Gastroesophageal sphincter (tissue), 4 donors: Measurements from ENCODE around the gene ELANE. TPM values are rescaled to one million over a fixed set of nuclear protein-coding genes. Genes with fewer than 3 reads are reported as not detected.

Experiments
- ATAC-seq: fragments of 150-250 bp; one replicate; pipeline ENCODE4 v1.9.1; 2016; ENCODE audit warnings: mild to moderate bottlenecking, moderate library complexity
- H3K27ac ChIP-seq, 4 donors: fragments of 200-600 bp; sonication (generic) in 3 of 4; 1 replicate in 3 of 4; 2 replicates in 1 of 4; pipeline ENCODE4 v1.5.1; 2016 to 2019
- H3K27me3 ChIP-seq: fragments of 200-600 bp; sonication (generic); one replicate; pipeline ENCODE4 v1.5.1; 2019
- H3K36me3 ChIP-seq, 2 donors: fragments of 200-600 bp; sonication (generic); one replicate each; pipeline ENCODE4 v1.5.1; 2019; ENCODE audit warnings: control low read depth in 1 of 2
- H3K4me1 ChIP-seq, 3 donors: fragments of 200-600 bp; sonication (generic); 1 replicate in 2 of 3; 2 replicates in 1 of 3; pipeline ENCODE4 v1.5.1; 2016 to 2019; ENCODE audit warnings: control low read depth in 2 of 3
- H3K4me3 ChIP-seq, 2 donors: fragments of 200-600 bp; sonication (generic); one replicate each; pipeline ENCODE4 v1.5.1; 2019; ENCODE audit warnings: mild to moderate bottlenecking in 1 of 2, moderate library complexity in 1 of 2
- H3K9me3 ChIP-seq, 3 donors: fragments of 200-600 bp; sonication (generic); one replicate each; pipeline ENCODE4 v1.5.1; 2017 to 2019; ENCODE audit warnings: control low read depth in 2 of 3
- CTCF ChIP-seq, 4 experiments: fragments of 200-600 bp in 2 of 4; fragments of 450-650 bp in 2 of 4; sonication (generic) in 1 of 4; IDR thresholded peaks; one replicate each; pipeline ENCODE4 v1.5.1; 2017 to 2019; ENCODE audit warnings: antibody characterized with exemption in 4 of 4, mild to moderate bottlenecking in 2 of 4, moderate library complexity in 2 of 4
- EP300 ChIP-seq: sonication (generic); formaldehyde crosslinking; IDR thresholded peaks from one replicate; pipeline ENCODE4 v1.6.1; 2017; ENCODE audit warnings: antibody characterized with exemption, mild to moderate bottlenecking
- POLR2A ChIP-seq, 2 donors: fragments of 450-650 bp; IDR thresholded peaks; one replicate each; pipeline ENCODE4 v1.6.1; 2017; ENCODE audit warnings: antibody characterized with exemption in 2 of 2, mild to moderate bottlenecking in 2 of 2, moderate library complexity in 1 of 2
- POLR2AphosphoS5 ChIP-seq: sonication (generic); formaldehyde crosslinking; IDR thresholded peaks from one replicate; pipeline ENCODE4 v1.6.1; 2017; ENCODE audit warnings: antibody characterized with exemption
- WGBS, 2 donors: methylation state at CpG; one replicate each; pipeline ENCODE4 v1.1.5; 2018; ENCODE audit warnings: low coverage in 1 of 2; 5-methylcytosine and 5-hydroxymethylcytosine counted together
- total RNA-seq, 4 donors: library from RNA; depleted of rRNA; stranded (reverse); fragments of >200 nt; gene quantifications; one replicate each; pipeline ENCODE4 v1.1.0, GENCODE V29; 2016

ELANE gene
- total RNA-seq, 4 donors from 2014 or later: 0.49 to 2.3 (median 1.7) TPM

DNA sequence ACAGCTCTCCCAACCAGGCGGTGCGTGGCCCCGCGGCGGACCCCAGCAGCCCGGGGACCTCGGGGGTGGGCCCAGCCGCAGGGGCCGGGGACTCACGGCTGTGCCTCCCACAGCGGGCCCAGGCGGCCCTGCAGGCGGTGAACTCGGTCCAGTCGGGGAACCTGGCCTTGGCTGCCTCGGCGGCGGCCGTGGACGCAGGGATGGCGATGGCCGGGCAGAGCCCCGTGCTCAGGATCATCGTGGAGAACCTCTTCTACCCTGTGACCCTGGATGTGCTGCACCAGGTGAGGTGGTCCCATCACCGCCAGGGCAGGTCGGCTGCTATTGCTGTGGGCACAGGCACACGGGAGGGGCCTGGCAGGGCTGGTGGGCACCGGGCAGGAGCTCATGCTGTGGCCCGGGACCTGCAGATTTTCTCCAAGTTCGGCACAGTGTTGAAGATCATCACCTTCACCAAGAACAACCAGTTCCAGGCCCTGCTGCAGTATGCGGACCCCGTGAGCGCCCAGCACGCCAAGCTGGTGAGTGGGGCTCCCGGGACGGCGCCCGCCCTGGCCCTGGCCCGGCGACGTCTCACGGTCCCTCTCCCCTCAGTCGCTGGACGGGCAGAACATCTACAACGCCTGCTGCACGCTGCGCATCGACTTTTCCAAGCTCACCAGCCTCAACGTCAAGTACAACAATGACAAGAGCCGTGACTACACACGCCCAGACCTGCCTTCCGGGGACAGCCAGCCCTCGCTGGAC, 47.5 kb upstream of the ELANE start:
- peaks cover 0 to 79% of the 10 kb centered on the region in 2 donors for H3K36me3 ChIP-seq
- H3K27me3 ChIP-seq: no peaks in the 10 kb centered on the region
- whole genome bisulfite sequencing, 2 donors: no CpG with 5 or more reads among the region's 53 CpGs
- no peak for ATAC-seq
- no peaks in the 10 kb centered on the region for H3K9me3 ChIP-seq
- H3K4me1 ChIP-seq: peaks cover 5 to 74% (median 41%) of the 10 kb centered on the region in 3 donors
- TF ChIP-seq CTCF (IDR thresholded peaks at IDR 0.05) (no peak), POLR2A (IDR thresholded peaks at IDR 0.05) (no peak), POLR2AphosphoS5 (no peak), EP300 (no peak)
- peak overlapping the region in 1 of 4 donors; percentile 0 for H3K27ac ChIP-seq
- H3K4me3 ChIP-seq: no peak overlapping the region

GRCh38 chr19:805166-805551, 46.9 kb upstream of the ELANE start:
- TF ChIP-seq POLR2AphosphoS5: no peak
- no peak for TF ChIP-seq EP300
- TF ChIP-seq POLR2A (IDR thresholded peaks at IDR 0.05): no peak
- no peak for TF ChIP-seq CTCF (IDR thresholded peaks at IDR 0.05)
- no peaks in the 10 kb centered on the region for H3K9me3 ChIP-seq
- no peak overlapping the region for H3K27ac ChIP-seq
- H3K4me1 ChIP-seq: peaks cover 5 to 68% (median 35%) of the 10 kb centered on the region in 3 donors
- H3K27me3 ChIP-seq: no peaks in the 10 kb centered on the region
- no peak for ATAC-seq
- no peak overlapping the region for H3K4me3 ChIP-seq
- WGBS, 2 donors: no CpG with 5 or more reads among the region's 33 CpGs
- peaks cover 0 to 81% of the 10 kb centered on the region in 2 donors for H3K36me3 ChIP-seq

DNA sequence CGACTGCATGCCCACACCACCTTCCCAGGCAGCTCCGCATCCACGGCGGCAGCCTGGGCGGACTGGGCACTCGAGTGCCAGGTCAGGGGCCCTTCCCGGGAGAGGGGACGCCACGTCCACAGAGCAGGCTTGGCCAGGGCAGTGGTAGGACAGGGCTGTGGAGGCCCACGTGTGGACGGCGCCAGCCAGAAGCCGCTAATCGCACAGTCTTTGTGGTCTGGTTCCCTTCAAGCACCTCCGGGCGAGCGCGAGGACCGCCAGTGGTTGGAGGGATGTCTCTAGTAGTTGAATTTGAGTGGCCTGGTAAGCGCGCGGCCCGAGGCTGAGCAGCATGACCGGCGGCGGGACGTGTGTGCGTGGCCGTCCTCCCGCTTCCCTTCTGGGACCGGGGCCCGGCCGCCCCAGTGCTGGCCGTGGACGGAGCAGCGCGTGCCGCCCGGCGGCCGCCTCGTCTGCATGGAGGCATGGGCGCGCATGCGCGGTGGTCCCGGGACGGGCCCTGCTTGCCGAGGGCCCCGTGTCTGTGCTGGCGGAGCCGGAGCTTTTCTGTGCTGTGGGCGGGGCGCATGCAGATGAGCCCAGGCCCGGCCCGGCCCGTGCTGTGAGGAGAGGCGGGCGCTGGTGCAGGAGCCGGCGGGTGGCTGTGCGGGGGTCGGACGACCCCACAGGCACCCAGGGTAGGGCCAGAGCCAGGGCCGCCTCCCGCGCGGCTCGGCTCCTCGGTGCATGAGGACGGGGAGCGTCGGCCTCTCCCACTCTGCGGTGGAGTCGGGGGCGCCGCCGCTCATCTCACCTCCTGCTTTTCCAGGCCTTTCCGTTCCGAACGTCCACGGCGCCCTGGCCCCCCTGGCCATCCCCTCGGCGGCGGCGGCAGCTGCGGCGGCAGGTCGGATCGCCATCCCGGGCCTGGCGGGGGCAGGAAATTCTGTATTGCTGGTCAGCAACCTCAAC, 46.2 kb upstream of the ELANE start:
- Histone ChIP-seq H3K4me1 (peaks cover 1 to 61% (median 28%) of the 10 kb centered on the region in 3 donors), H3K27me3 (no peaks in the 10 kb centered on the region), H3K9me3 (no peaks in the 10 kb centered on the region), H3K4me3 (no peak overlapping the region), H3K27ac (no peak overlapping the region), H3K36me3 (peaks cover under 1 to 81% of the 10 kb centered on the region in 2 donors)
- 76% methylated on average over 5 of the region's 93 CpGs; no CpG with 5 or more reads in 1 of the 2 donors for WGBS, 2 donors
- ATAC-seq: no peak
- TF ChIP-seq EP300 (no peak), POLR2AphosphoS5 (no peak), CTCF (IDR thresholded peaks at IDR 0.05) (no peak), POLR2A (IDR thresholded peaks at IDR 0.05) (no peak)

DNA sequence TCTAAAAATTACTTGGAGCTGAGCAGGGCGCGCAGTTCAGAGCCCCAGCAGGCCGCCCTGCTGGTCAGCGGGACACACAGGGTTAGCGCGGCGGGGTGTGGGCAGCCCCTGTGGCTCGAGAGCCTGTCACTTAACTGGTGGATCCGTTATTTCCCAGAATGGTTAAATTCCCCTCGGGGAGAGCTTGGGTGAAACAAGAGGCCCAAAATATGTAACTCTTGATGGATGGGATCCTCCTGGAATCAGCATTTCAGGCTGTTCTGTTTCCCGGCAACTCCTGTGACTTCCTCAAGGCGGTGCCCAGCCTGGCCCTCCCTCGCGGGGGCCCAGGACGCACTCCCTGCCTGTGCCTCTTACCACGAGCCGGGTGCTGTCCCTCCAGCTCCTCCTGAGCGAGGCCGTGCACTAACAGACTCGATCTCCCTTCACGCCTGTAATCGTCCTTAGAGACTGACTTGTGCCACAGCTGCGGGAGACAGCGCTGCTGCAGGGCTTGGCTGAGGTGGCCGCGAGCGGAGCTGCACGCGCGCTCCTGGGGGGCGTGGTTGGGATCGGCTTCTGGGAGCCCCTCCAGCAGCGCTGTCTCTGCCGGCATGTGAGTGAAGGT, 45.2 kb upstream of the ELANE start:
- Histone ChIP-seq H3K9me3 (no peaks in the 10 kb centered on the region), H3K27me3 (no peaks in the 10 kb centered on the region), H3K4me3 (no peak overlapping the region), H3K36me3 (peaks cover 4 to 87% of the 10 kb centered on the region in 2 donors), H3K27ac (no peak overlapping the region), H3K4me1 (peaks cover 0 to 50% (median 18%) of the 10 kb centered on the region in 3 donors)
- WGBS, 2 donors: 80 to 90% methylated on average over 8 to 11 of the region's 34 CpGs
- ATAC-seq: no peak
- TF ChIP-seq POLR2A (IDR thresholded peaks at IDR 0.05) (no peak), POLR2AphosphoS5 (no peak)
